Femur (tissue), 1 donor: ENCODE data around the gene SLC22A3.
"Not testable (repeated sequence)": the region's sequence is repeated elsewhere in the genome, so short reads cannot be mapped to it uniquely, and the experiment has no call there.

ENCODE experiments used
- DNase-seq: peaks from one replicate; pipeline ENCODE4 v3.0.0-alpha.2; 2017

Gene SLC22A3

DNA sequence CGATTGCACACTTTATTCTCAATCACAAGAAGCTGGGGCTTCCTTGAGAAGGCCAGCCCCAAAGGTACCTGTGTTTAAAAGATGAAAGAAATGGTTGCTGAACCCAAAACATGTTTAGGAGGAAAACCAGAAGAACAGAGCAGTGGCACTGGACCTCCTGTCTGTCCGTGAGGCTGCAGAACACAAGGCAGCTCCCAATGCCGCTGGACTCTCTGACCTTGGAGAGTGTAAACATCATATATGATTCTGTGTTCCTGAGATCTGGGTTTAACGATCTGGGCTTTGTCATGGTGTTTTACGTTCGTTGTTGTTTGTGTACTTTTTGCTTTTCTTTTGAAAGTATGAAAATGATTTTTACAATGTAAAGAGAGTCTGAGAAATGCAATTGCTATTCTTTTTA, 106.1 kb downstream of the SLC22A3 start:
- no peak for DNase-seq

DNA sequence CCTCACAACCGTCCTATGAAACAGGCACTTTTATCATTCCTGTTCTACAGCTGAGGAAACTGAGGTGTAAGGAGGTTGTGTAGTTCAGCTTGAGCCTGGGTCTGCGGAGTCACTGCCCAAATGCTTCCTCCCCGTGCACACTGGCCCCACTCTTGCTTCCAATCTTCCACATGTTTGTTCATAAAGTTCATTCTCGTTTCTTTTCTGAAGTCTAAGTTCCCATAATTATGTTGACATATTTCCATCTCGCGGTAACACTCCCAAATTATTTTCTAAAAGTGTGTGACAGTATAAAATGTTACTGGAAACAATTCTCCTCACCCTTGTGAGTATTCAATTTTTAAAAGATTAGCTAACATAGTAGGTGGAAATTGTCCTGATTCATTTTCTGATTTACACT, 106.9 kb downstream of the SLC22A3 start:
- DNase-seq = peak; percentile 36

GRCh38 chr6:160455541-160456213, 107.5 kb downstream of the SLC22A3 start:
- DNase-seq = peak; percentile 87

- no peak for DNase-seq
These were observed 108.0 kb downstream of the SLC22A3 start for GRCh38 chr6:160456214-160456546.

- DNase-seq = no peak
These were observed 109.6 kb downstream of the SLC22A3 start for GRCh38 chr6:160457823-160458222.

GRCh38 chr6:160461641-160462040, 113.5 kb downstream of the SLC22A3 start:
- DNase-seq = no peak

DNA sequence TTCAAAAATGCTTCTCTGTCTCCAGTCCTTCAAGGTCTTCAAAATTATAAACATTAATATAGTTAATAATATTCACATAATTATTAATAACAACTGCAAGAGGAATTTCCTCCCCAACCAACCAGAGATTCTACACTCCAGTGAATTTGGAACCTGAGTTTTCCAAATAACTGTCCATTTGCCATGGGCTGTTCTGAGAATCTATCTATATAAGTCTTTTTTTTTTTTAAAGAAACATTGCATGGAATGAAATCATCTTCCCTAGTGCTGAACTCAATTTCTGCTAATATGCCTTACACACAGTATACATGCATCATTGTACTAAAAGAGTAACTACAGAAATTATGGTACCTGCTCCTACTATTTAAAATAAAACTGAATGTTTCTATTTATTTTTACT, 113.9 kb downstream of the SLC22A3 start:
- no peak for DNase-seq

DNA sequence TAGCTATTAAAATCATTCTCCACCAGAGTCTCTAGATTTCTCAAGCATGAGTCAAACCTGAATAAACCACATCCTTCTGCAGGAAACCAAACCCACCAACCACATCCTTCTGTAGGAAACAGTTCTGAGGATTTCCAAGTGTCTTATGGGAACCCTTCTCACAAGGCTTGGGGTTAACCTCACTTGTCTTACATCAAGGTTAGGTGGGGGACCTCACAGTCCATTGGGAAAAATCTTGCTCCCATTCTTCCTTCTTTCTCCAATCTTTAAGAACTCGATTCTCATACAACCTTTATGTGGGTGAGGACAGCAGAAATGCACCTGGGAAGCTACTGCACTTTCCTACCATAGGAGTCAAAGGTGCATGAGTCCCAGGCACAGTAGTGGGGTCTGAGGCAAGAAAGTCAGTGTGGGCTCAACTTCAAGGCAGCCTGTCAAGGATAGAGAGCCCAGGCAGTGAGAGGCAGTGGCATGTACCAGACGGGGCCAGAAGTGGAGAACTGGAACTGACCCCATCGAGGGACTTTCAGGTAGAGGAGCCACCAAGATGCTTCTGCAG, 114.5 kb downstream of the SLC22A3 start:
- no peak for DNase-seq

DNA sequence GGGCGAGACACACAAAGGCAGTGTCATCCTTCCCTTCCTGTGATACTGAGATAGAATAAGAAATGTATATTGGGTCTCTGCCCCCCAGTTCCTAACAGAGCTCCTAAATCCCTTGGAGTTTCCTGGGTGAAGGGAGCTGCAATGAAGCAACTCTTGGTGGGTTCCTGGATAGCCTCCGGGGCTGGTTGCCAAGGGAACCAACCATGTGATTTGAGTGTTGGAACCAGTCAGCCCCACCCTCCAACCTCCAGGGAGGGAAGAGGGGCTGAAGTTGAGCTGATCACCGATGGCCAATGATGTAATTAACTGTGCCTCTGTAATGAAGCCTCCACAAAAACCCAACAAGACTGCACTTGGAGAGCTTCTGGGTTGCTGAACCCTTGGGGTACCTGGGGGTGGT, 116.6 kb downstream of the SLC22A3 start:
- DNase-seq = no peak

GRCh38 chr6:160467261-160467871, 119.2 kb downstream of the SLC22A3 start:
- DNase-seq = not testable (repeated sequence)

DNA sequence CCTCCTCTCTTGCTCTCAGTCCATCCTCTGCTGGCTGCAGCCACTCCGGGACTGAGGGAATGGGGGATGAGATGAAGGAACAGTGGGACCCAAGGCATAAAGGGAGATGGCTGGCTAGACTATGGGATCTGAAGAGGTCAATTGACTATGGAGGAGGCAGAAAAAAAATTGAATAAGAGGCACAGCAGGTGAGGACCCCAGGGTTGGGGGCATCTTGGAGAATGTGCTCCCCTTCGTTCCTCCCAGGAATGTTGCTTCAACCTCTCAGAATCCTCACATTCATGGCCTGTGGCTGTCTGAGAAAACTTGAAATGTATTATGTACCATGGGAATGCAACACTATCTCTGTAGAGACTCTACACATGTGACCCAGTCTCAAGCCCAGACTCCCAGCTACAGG, 121.0 kb downstream of the SLC22A3 start:
- no peak for DNase-seq

GRCh38 chr6:160476056-160476455, 127.9 kb downstream of the SLC22A3 start:
- not testable (repeated sequence) for DNase-seq

DNA sequence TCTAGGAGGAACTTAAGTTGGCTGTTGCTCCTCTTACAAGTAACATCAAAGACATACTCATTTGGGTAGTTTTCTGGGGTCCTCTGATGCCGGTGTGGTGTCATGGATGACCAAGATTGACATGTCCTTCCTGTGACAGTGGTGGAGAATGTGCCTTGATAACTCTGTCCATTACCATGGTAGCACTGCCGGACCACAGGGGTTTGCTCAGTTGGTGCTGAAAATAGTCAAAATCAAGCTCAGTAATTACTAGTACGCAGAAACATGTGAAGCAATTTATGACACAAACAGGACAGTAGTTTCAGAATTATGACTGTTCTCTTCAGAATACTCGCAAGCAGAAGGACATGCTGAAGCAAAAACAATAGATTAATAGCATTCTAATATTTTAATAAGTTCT, 128.9 kb downstream of the SLC22A3 start:
- not testable (repeated sequence) for DNase-seq

- DNase-seq = no peak
These were observed 129.7 kb downstream of the SLC22A3 start for GRCh38 chr6:160477901-160478300.

GRCh38 chr6:160487116-160487515, 138.9 kb downstream of the SLC22A3 start:
- DNase-seq = no peak

DNA sequence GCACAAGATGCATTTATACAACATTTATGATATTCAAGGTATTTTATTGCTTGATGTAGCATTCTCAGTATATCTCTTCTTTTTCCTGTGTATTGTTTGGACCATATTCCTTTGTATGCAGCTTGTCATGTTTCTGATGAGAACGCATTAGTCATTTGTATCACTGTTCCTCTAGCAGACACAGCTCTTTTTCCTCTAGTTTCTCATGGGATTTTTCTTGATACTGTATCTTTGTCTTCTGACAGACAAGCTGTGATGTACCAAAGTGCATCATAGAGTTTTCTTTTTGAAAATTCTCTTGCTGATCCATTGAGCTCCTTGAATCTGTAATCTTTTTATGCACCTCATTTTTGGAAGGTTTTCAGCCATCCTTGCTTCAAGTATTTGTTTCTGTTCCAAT, 140.9 kb downstream of the SLC22A3 start:
- no peak for DNase-seq

DNA sequence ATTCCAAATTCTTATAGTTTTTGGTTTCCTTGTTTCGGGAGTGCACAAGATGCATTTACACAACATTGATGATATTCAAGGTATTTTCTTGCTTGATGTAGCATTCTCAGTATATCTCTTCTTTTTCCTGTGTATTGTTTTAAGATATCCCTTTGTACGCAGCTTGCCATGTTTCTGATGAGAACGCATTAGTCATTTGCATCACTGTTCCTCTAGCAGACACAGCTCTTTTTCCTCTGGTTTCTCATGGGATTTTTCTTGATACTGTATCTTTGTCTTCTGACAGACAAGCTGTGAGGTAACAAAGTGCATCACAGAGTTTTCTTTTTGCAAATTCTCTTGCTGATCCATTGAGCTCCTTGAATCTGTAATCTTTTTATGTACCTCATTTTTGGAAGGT, 146.4 kb downstream of the SLC22A3 start:
- DNase-seq = no peak

DNA sequence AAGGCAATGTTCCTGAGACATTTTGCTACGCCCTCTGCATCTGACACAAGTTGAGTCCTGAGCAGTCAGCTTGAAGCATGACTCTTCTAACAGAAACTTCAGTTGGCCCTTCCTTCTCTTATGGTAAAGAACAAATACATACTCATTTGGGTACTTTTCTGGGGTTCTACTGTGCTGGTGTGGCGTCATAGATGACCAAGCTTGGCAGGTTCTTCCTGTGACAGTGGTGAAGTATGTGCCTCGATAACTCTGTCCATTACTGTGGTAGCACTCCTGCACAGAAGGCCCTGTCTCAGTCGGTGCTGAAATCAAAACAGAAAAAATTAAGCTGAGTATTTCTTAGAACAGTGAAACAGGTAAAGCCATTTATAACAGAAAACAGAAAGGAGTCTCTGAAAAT, 152.5 kb downstream of the SLC22A3 start:
- no peak for DNase-seq
